Smooth muscle cell (in vitro differentiated cells): ENCODE measurements around the gene RHOXF2B. TPM values are rescaled to one million over a fixed set of nuclear protein-coding genes. Genes with fewer than 3 reads are reported as not detected.
"Not testable (repeated sequence)": the region's sequence is repeated elsewhere in the genome, so short reads cannot be mapped to it uniquely, and the experiment has no call there.

Experiments
- DNase-seq: peaks from one replicate; lab custom pipeline; 2025; ENCODE audit not compliant: unreplicated experiment; lab: John Stamatoyannopoulos, UW
- H2AFZ ChIP-seq: fragments of 200-600 bp; sonication (generic); 2 replicates; pipeline ENCODE4 v1.6.0; 2016; ENCODE audit warnings: antibody characterized with exemption, low read depth, mild to moderate bottlenecking
- H3F3A ChIP-seq: fragments of 200-600 bp; sonication (generic); 2 replicates; pipeline ENCODE4 v1.6.0; 2017; ENCODE audit warnings: antibody characterized with exemption, low read depth
- H3K27ac ChIP-seq: fragments of 200-600 bp; sonication (generic); 2 replicates; pipeline ENCODE4 v1.5.1; 2016; ENCODE audit warnings: low read depth, mild to moderate bottlenecking
- H3K27me3 ChIP-seq: fragments of 200-600 bp; sonication (generic); 2 replicates; pipeline ENCODE4 v1.6.1; 2016; ENCODE audit warnings: low read depth, mild to moderate bottlenecking
- H3K36me3 ChIP-seq: fragments of 200-600 bp; sonication (generic); 2 replicates; pipeline ENCODE4 v1.5.1; 2016; ENCODE audit warnings: low read depth
- H3K4me1 ChIP-seq: fragments of 200-600 bp; sonication (generic); 2 replicates; pipeline ENCODE4 v1.5.1; 2016; ENCODE audit warnings: low read depth
- H3K4me2 ChIP-seq: fragments of 200-600 bp; sonication (generic); 2 replicates; pipeline ENCODE4 v1.6.0; 2016; ENCODE audit warnings: mild to moderate bottlenecking
- H3K4me3 ChIP-seq: fragments of 200-600 bp; sonication (generic); 2 replicates; pipeline ENCODE4 v1.5.1; 2016; ENCODE audit warnings: mild to moderate bottlenecking
- H3K79me2 ChIP-seq: fragments of 200-600 bp; sonication (generic); 2 replicates; pipeline ENCODE4 v1.6.0; 2016; ENCODE audit warnings: low read depth, mild to moderate bottlenecking
- H3K9ac ChIP-seq: fragments of 200-600 bp; sonication (generic); 2 replicates; pipeline ENCODE4 v1.6.0; 2016; ENCODE audit warnings: low read depth
- H3K9me3 ChIP-seq: fragments of 200-600 bp; sonication (generic); replicated peaks from 2 replicates; pipeline ENCODE4 v1.5.1; 2016; ENCODE audit warnings: low read depth
- H4K20me1 ChIP-seq: fragments of 200-600 bp; sonication (generic); 2 replicates; pipeline ENCODE4 v1.6.0; 2016; ENCODE audit warnings: low read depth
- CTCF ChIP-seq: fragments of 200-600 bp; sonication (generic); IDR thresholded peaks from 2 replicates; pipeline ENCODE4 v1.5.1; 2017; ENCODE audit warnings: borderline replicate concordance, mild to moderate bottlenecking, antibody characterized with exemption; ENCODE audit not compliant: insufficient read depth, poor library complexity, severe bottlenecking
- WGBS: methylation state at CpG from one replicate; pipeline ENCODE4 v1.1.7; 2016; ENCODE audit warnings: low lambda C conversion rate; 5-methylcytosine and 5-hydroxymethylcytosine counted together
- polyA plus RNA-seq: library from polyadenylated mRNA; unstranded; fragments of >200 nt; fragmentation: Nextera tagmentation; extraction: Ambion mirVana; gene quantifications from 2 replicates; pipeline ENCODE4 v1.2.1, GENCODE V29; 2016
- total RNA-seq: library from RNA; depleted of rRNA; stranded (reverse); fragments of >200 nt; gene quantifications from 2 replicates; pipeline ENCODE4 v1.2.3, GENCODE V29; 2014

RHOXF2B gene
- total and polyA plus RNA-seq, 2 experiments from 2014 or later = not detected

GRCh38 chrX:120111611-120112010, 34.1 kb upstream of the RHOXF2B start:
- H3F3A ChIP-seq = no peaks in the 10 kb centered on the region
- H4K20me1 ChIP-seq = no peaks in the 10 kb centered on the region
- H3K27me3 ChIP-seq = no peaks in the 10 kb centered on the region
- no peak overlapping the region for H3K4me2 ChIP-seq
- no peak overlapping the region for H2AFZ ChIP-seq
- H3K4me3 ChIP-seq = no peak overlapping the region
- H3K27ac ChIP-seq = no peak overlapping the region
- no peaks in the 10 kb centered on the region for H3K9me3 ChIP-seq
- no peaks in the 10 kb centered on the region for H3K4me1 ChIP-seq
- no peak overlapping the region for H3K9ac ChIP-seq
- no peak for TF ChIP-seq CTCF
- DNase-seq = no peak
- H3K36me3 ChIP-seq = no peaks in the 10 kb centered on the region
- no peaks in the 10 kb centered on the region for H3K79me2 ChIP-seq

- H3K4me3 ChIP-seq = no peak overlapping the region
- H3K79me2 ChIP-seq = no peaks in the 10 kb centered on the region
- no peaks in the 10 kb centered on the region for H3K36me3 ChIP-seq
- no peaks in the 10 kb centered on the region for H3K9me3 ChIP-seq
- H3K27ac ChIP-seq = no peak overlapping the region
- no peak overlapping the region for H2AFZ ChIP-seq
- no peak for TF ChIP-seq CTCF
- 83% methylated on average over 1 of the region's 1 CpG for WGBS
- no peaks in the 10 kb centered on the region for H3F3A ChIP-seq
- no peaks in the 10 kb centered on the region for H3K27me3 ChIP-seq
- no peak overlapping the region for H3K9ac ChIP-seq
- H3K4me1 ChIP-seq = no peaks in the 10 kb centered on the region
- H3K4me2 ChIP-seq = no peak overlapping the region
- no peak for DNase-seq
- no peaks in the 10 kb centered on the region for H4K20me1 ChIP-seq
Observed at GRCh38 chrX:120109378-120109777, 31.9 kb upstream of the RHOXF2B start.

- WGBS = 75% methylated on average over 2 of the region's 2 CpGs
- not testable (repeated sequence) for H3K4me2 ChIP-seq, H3K4me3 ChIP-seq, H2AFZ ChIP-seq, H3K4me1 ChIP-seq, H3K27me3 ChIP-seq, H3K9ac ChIP-seq, DNase-seq, H3K9me3 ChIP-seq, H4K20me1 ChIP-seq, H3K79me2 ChIP-seq, H3K27ac ChIP-seq, H3K36me3 ChIP-seq, H3F3A ChIP-seq
Observed at GRCh38 chrX:120104707-120105106, 27.2 kb upstream of the RHOXF2B start.

DNA sequence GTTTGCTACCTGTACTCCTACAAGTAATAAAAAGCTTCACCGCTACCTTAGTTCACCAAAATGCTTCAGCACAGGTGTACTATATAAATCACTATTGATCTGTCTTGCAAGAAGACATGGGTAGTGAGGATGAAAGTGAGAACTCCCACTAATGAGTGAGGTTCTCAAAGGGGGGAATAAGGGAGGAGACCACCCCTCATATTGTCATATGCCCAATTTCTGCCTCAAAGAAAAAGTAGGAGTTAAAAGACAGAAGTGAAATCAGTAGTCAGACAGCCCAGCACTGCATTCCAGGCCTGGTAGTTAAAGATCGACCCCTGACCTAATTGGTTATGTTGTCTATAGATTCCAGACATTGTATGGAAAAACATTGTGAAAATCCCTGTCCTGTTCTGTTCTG, 23.6 kb upstream of the RHOXF2B start:
- H2AFZ ChIP-seq, H3K4me3 ChIP-seq, H3K9me3 ChIP-seq, H3K27me3 ChIP-seq, H4K20me1 ChIP-seq, H3K27ac ChIP-seq, H3K36me3 ChIP-seq, DNase-seq, H3K9ac ChIP-seq, H3K4me2 ChIP-seq, H3K79me2 ChIP-seq, H3F3A ChIP-seq, H3K4me1 ChIP-seq: not testable (repeated sequence)
- WGBS = 77% methylated on average over 2 of the region's 2 CpGs

GRCh38 chrX:120090208-120090607, 12.7 kb upstream of the RHOXF2B start:
- DNase-seq = no peak
- no peak overlapping the region for H2AFZ ChIP-seq
- no peak overlapping the region for H3K4me3 ChIP-seq
- H3K4me2 ChIP-seq = no peak overlapping the region
- no peaks in the 10 kb centered on the region for H3K79me2 ChIP-seq
- H3K27ac ChIP-seq = no peak overlapping the region
- WGBS = 60% methylated on average over 2 of the region's 2 CpGs
- H4K20me1 ChIP-seq = no peaks in the 10 kb centered on the region
- no peak overlapping the region for H3K9ac ChIP-seq
- H3K4me1 ChIP-seq = no peaks in the 10 kb centered on the region
- TF ChIP-seq CTCF = no peak
- no peaks in the 10 kb centered on the region for H3K36me3 ChIP-seq
- no peaks in the 10 kb centered on the region for H3F3A ChIP-seq
- H3K9me3 ChIP-seq = no peaks in the 10 kb centered on the region
- H3K27me3 ChIP-seq = no peaks in the 10 kb centered on the region
